GM20000 (cell line): ENCODE data around the gene RIMS1.

Experiments
- DNase-seq: peaks from one replicate; pipeline ENCODE4 v3.0.0; 2012; ENCODE audit warnings: low spot score
- TF ChIP-seq, protein P1 (sequence below): IDR thresholded peaks from 2 replicates; pipeline ENCODE4 v1.5.1; 2012; ENCODE audit warnings: mild to moderate bottlenecking, control low read depth; ENCODE audit errors: extremely low read depth, missing control alignments

RIMS1 gene

DNA sequence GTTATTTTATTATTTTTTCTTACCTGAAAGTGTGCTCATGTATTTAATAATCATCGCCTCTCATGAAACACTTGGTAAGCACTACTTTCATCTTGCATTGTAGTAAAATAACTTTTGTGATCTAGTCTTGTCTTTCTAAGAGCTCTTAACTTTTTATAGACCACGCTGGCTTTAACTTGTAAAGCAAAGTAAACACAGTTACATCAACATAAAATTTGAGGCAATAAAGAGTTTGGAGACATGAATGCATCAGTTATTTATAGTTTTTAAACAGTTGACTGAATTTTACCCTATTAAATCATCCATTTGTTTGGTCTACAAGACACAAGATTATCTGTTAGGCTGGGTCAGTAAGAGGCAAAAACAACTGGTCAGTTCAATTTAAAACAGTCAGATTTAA lies 517.1 kb downstream of the RIMS1 start:
- TF ChIP-seq, protein P1, sequence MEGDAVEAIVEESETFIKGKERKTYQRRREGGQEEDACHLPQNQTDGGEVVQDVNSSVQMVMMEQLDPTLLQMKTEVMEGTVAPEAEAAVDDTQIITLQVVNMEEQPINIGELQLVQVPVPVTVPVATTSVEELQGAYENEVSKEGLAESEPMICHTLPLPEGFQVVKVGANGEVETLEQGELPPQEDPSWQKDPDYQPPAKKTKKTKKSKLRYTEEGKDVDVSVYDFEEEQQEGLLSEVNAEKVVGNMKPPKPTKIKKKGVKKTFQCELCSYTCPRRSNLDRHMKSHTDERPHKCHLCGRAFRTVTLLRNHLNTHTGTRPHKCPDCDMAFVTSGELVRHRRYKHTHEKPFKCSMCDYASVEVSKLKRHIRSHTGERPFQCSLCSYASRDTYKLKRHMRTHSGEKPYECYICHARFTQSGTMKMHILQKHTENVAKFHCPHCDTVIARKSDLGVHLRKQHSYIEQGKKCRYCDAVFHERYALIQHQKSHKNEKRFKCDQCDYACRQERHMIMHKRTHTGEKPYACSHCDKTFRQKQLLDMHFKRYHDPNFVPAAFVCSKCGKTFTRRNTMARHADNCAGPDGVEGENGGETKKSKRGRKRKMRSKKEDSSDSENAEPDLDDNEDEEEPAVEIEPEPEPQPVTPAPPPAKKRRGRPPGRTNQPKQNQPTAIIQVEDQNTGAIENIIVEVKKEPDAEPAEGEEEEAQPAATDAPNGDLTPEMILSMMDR: no peak
- no peak for DNase-seq

DNA sequence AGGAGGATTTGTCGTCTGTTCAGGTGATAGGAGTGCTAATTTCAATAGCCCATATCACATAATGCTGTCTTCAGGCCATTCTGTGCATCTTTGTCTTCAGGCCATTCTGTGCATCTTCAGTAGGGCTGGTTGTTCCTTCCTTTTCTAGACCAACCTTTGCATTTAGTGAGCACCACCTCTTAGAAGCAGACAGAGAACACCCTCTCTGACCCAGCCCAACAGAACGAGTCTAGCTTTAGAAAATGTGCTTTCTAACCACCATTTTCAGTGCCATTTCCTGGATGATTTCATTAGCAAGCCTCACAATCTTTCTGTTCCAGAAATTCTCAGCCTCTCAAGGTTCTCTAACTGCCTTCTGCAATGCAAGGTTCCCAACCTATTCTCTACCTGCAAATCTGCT lies 520.2 kb downstream of the RIMS1 start:
- DNase-seq: no peak
- TF ChIP-seq, protein P1: no peak

DNA sequence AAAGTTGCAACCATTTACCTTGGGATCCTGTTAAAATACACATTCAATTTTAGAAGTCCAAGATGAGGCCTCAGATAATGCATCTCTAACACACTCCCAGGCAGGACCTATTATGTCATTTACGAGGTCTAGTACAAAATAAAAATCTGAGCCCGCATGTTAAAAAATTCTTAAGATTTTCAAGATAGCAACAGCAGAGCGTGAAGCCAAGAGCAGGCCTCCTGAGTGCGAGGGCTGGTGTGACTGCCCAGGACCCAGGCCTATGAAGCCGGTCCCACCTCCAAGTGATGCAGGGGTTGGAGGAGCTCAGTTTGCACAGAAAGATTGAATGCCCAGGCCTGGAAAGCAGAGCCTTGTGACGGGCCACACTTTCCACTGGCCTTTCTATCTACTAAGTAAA lies 524.4 kb downstream of the RIMS1 start:
- TF ChIP-seq, protein P1: no peak
- no peak for DNase-seq

DNA sequence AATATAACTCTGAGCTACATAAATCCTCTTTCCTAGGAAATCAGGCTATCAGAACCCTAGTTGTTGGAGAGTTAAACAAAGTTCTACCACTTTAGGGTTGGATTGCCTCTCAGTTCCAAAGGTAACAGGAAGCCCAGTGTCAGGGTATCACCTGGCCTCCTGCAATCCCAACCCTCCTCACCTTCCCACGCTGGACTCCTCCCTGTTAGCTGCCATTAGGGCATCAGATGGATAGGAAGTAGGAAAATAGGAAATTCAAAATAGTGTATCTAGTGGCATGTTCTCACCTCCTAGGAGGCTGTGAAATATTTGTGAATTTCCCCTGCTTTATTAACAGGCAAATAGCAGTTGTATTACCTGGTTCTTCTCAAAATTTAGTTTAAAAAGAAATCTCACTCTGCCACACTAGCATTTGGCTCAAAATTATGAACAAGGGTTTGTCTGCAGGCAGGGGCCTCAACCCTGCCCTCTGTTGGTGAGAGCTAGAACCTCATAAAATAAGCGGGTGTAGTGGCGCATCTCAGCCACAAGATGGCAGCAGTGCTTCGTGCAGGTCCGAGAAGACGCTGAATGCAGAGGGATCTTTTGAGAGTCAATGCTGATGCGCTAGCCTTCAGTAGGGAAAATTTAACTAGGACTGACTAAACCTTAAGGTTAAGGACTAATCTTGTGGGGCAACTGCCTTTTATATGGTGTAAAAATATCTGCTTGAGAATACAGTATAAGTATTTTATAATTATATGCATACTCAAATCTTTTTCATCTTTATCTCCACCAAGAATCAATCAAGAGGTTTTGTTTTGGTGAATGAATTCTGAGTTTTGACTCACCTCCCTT lies 525.7 kb downstream of the RIMS1 start:
- DNase-seq: peak; percentile 80

DNA sequence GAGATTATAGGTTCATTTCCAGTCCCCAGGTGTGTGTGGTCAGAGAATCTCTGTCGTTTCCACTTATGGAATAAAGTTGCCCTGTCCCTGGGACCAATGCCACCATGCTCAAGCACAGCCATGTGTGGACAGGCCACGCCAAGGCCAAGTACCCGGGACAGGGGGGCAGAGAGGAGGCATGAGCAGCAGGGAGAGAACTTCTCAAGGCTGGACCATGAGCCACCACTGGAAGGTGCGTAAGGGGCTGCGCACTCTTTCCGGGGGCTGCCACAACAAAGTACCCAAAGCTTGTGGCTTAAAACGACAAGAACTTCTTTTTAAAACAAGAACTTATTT lies 526.3 kb downstream of the RIMS1 start:
- TF ChIP-seq, protein P1: no peak

More for the DNA sequence above, 525.7 kb downstream of the RIMS1 start:
- TF ChIP-seq, protein P1: peak; percentile 100

DNA sequence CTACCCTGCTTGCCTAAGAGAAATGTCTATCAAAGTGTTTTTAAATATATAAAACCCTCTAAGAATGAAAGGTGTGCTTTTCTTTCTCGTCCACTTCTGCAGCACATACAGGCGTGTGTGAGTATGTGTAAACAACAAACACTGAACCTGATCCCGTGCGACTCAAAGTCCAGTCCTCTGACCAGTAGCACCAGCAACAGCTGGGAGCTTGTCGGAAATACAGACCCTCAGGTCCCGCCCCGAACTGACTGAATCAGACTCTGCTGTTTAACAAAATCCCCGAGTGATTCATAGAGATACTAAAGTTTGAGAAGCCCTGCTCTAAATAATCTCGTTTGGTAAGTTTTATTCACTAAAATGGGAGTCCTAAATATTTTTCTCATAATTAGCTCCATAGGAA lies 527.5 kb downstream of the RIMS1 start:
- no peak for DNase-seq
- TF ChIP-seq, protein P1: no peak

More for the DNA sequence above, 526.3 kb downstream of the RIMS1 start:
- no peak for DNase-seq

DNA sequence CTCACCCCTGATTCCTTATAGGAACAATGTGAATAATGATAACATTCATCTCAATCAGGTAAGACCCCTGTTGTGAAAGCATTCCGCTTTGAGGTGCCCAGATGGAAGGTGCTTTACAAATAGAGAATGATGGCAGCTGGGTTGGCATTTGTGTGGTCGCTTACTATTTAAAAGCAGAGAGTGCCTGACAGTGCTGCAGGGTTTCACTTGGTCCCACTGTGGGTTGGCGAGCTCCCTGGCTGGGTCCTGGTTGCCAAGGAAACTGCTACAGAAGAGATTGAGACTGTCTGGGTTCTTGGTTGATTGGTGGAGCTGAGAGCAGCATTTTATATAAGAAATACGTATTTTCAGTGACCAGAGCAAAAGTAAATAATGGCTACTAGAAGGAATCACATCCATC lies 528.3 kb downstream of the RIMS1 start:
- no peak for DNase-seq
- TF ChIP-seq, protein P1: no peak
